Fibroblast of lung (primary cell): Measurements from ENCODE around the gene VARS2. TPM values are rescaled to one million over a fixed set of nuclear protein-coding genes. Genes with fewer than 3 reads are reported as not detected.

Experiments used
- DNase-seq, 2 donors: peaks; one replicate each; pipeline versions ENCODE4 v3.0.0 to v3.0.0-alpha.2; 2010; ENCODE audit warnings: low read depth in 2 of 2
- H2AFZ ChIP-seq: 2 replicates; pipeline ENCODE4 v1.5.1; 2012; ENCODE audit warnings: low read length, control low read depth, inconsistent platforms
- H3K27ac ChIP-seq: 2 replicates; pipeline ENCODE4 v1.5.1; 2011; ENCODE audit warnings: low read length, control low read depth; ENCODE audit not compliant: insufficient read depth
- H3K27me3 ChIP-seq: 2 replicates; pipeline ENCODE4 v1.5.1; 2011; ENCODE audit warnings: mild to moderate bottlenecking, low read length; ENCODE audit not compliant: control insufficient read depth, insufficient read depth
- H3K36me3 ChIP-seq: 2 replicates; pipeline ENCODE4 v1.5.1; 2011; ENCODE audit warnings: low read length; ENCODE audit not compliant: control insufficient read depth, insufficient read depth
- H3K4me1 ChIP-seq: 2 replicates; pipeline ENCODE4 v1.5.1; 2011; ENCODE audit warnings: low read length; ENCODE audit not compliant: control insufficient read depth, insufficient read depth; ENCODE audit errors: extremely low read depth
- H3K4me2 ChIP-seq: 2 replicates; pipeline ENCODE4 v1.5.1; 2011; ENCODE audit warnings: low read length, control low read depth; ENCODE audit not compliant: insufficient read depth; ENCODE audit errors: extremely low read depth
- H3K4me3 ChIP-seq, 4 experiments: fragments of 200-600 bp in 1 of 4; sonication (generic) in 1 of 4; replicated peaks in 1 of 4; 2 replicates each; pipeline ENCODE4 v1.5.1; 2011 to 2016; ENCODE audit warnings: low read length in 4 of 4, low read depth in 3 of 4, mild to moderate bottlenecking in 3 of 4, control low read depth in 2 of 4, inconsistent platforms in 1 of 4, mixed read lengths in 1 of 4; ENCODE audit not compliant: insufficient read depth in 1 of 4; ENCODE audit errors: control extremely low read depth in 1 of 4
- H3K79me2 ChIP-seq: 2 replicates; pipeline ENCODE4 v1.5.1; 2012; ENCODE audit warnings: mild to moderate bottlenecking, low read length, inconsistent platforms; ENCODE audit not compliant: control insufficient read depth, insufficient read depth
- H3K9ac ChIP-seq: 2 replicates; pipeline ENCODE4 v1.5.1; 2011; ENCODE audit warnings: mild to moderate bottlenecking, low read length, control low read depth; ENCODE audit not compliant: insufficient read depth
- H3K9me3 ChIP-seq: 2 replicates; pipeline ENCODE4 v1.5.1; 2012; ENCODE audit warnings: low read depth, low read length; ENCODE audit not compliant: control insufficient read depth, insufficient read depth
- H4K20me1 ChIP-seq: 2 replicates; pipeline ENCODE4 v1.5.1; 2011; ENCODE audit warnings: low read length; ENCODE audit not compliant: control insufficient read depth, insufficient read depth; ENCODE audit errors: extremely low read depth
- CTCF ChIP-seq, 2 donors: IDR thresholded peaks in 1 of 2; conservative IDR thresholded peaks in 1 of 2; 1 replicate in 1 of 2; 2 replicates in 1 of 2; pipeline ENCODE4 v1.5.1; 2011 to 2012; ENCODE audit warnings: low read length in 2 of 2, control low read depth in 1 of 2, inconsistent platforms in 1 of 2, low read depth in 1 of 2, mild to moderate bottlenecking in 1 of 2
- EZH2 ChIP-seq: IDR thresholded peaks from 2 replicates; pipeline ENCODE4 v1.5.1; 2012; ENCODE audit warnings: low read length, control low read depth, mild to moderate bottlenecking; ENCODE audit errors: missing control alignments
- polyA plus RNA-seq, 2 donors: library from polyadenylated mRNA; depleted of rRNA in 1 of 2; stranded (reverse) in 1 of 2; unstranded in 1 of 2; fragments of >200 nt; gene quantifications; 2 replicates each; pipeline ENCODE4 v1.2.1, GENCODE V29; 2011 to 2012; ENCODE audit warnings: missing spikeins in 1 of 2
- total RNA-seq: library from RNA; depleted of rRNA; stranded (reverse); fragments of >200 nt; gene quantifications from 2 replicates; pipeline ENCODE4 v1.2.1, GENCODE V29; 2014

Gene VARS2
- total and polyA plus RNA-seq, 2 donors (not counting 1 experiment from before 2014, with no cell fraction given), result 6.8 to 20.5 TPM

- no peak overlapping the region for H3K27ac ChIP-seq
- no peaks in the 10 kb centered on the region for H3K79me2 ChIP-seq
- peaks cover 18% of the 10 kb centered on the region for H3K27me3 ChIP-seq
- no peaks in the 10 kb centered on the region for H3K36me3 ChIP-seq
- peaks cover 1% of the 10 kb centered on the region for H3K4me1 ChIP-seq
- no peak overlapping the region for H3K4me3 ChIP-seq
- H2AFZ ChIP-seq, result no peak overlapping the region
- TF ChIP-seq EZH2, result no peak
- TF ChIP-seq CTCF (conservative IDR thresholded peaks at IDR 0.05 in 1 of 2, IDR thresholded peaks at IDR 0.05 in 1 of 2; ENCODE audit: low read depth in 1 of 2, low read length in 2 of 2), result no peak
- no peaks in the 10 kb centered on the region for H3K9me3 ChIP-seq
- H4K20me1 ChIP-seq, result no peaks in the 10 kb centered on the region
- no peak for DNase-seq
- no peak overlapping the region for H3K4me2 ChIP-seq
- no peak overlapping the region for H3K9ac ChIP-seq
These were observed 23.2 kb downstream of the VARS2 start for GRCh38 chr6:30937265-30937664.

DNA sequence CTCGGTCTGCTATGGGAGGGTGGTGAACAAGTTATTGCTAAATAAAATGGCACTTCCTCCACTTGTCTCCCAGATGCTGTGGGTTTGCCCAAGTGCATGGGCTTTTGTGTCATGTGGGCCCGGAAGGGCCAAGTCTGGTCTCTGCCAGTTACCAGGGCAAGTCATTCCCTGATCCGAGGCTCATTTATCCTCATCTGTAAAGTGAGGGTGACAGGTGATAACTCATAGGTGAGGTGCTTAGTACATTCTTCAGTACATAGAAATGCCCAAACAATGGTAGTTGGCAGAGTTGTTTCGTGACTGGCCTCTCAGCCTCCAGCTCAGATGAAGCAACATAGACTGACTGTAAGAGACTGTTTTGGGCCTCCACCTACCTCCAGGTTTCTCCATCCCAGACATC is 24.7 kb downstream of the VARS2 start:
- Histone ChIP-seq H4K20me1 (no peaks in the 10 kb centered on the region), H3K27ac (no peak overlapping the region), H3K4me3 (no peak overlapping the region), H3K9me3 (no peaks in the 10 kb centered on the region), H3K27me3 (peaks cover 14% of the 10 kb centered on the region), H3K36me3 (no peaks in the 10 kb centered on the region), H3K4me2 (no peak overlapping the region), H3K9ac (no peak overlapping the region), H3K79me2 (no peaks in the 10 kb centered on the region), H3K4me1 (peaks cover 4% of the 10 kb centered on the region), H2AFZ (no peak overlapping the region)
- TF ChIP-seq CTCF (conservative IDR thresholded peaks at IDR 0.05 in 1 of 2, IDR thresholded peaks at IDR 0.05 in 1 of 2; ENCODE audit: low read depth in 1 of 2, low read length in 2 of 2), result no peak
- TF ChIP-seq EZH2, result peak; percentile 30
- no peak for DNase-seq

DNA sequence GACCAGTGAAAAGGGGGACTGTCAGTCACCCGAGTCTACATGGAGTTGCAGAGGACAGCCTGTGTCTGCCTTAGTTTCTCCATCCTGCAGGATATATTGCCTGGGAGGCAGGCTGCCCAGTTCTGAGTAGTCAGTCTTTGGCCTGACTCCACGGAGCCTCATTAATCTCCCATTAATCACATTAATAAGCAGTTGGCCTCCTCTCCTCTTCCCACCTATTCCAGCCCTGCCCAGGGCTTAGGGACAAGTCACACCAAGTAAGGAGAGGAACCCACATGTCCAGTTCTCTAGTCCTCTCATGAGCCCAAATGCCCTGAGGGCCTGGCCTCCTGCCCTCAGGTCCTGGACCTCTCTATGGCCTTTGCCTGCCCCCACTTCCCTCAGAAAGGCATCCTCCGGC is 25.4 kb downstream of the VARS2 start:
- peaks cover 4% of the 10 kb centered on the region for H3K4me1 ChIP-seq
- no peak overlapping the region for H2AFZ ChIP-seq
- H3K4me3 ChIP-seq, result no peak overlapping the region
- H3K27ac ChIP-seq, result no peak overlapping the region
- H3K9ac ChIP-seq, result no peak overlapping the region
- peaks cover 14% of the 10 kb centered on the region for H3K27me3 ChIP-seq
- TF ChIP-seq EZH2 (no peak), CTCF (conservative IDR thresholded peaks at IDR 0.05 in 1 of 2, IDR thresholded peaks at IDR 0.05 in 1 of 2; ENCODE audit: low read depth in 1 of 2, low read length in 2 of 2) (no peak)
- DNase-seq, result peak in 1 of 2 donors; percentile 48
- H4K20me1 ChIP-seq, result no peaks in the 10 kb centered on the region
- no peak overlapping the region for H3K4me2 ChIP-seq
- no peaks in the 10 kb centered on the region for H3K79me2 ChIP-seq
- no peaks in the 10 kb centered on the region for H3K36me3 ChIP-seq
- no peaks in the 10 kb centered on the region for H3K9me3 ChIP-seq
